GM21576 (cell line): ENCODE measurements around the gene NOTCH3.

Experiments
- ATAC-seq: cut with Tn5 transposase; IDR thresholded peaks from one replicate; pipeline ENCODE4 v1.9.1; 2021; ENCODE audit warnings: mild to moderate bottlenecking, moderate library complexity; ENCODE audit not compliant: unreplicated experiment

NOTCH3 gene

DNA sequence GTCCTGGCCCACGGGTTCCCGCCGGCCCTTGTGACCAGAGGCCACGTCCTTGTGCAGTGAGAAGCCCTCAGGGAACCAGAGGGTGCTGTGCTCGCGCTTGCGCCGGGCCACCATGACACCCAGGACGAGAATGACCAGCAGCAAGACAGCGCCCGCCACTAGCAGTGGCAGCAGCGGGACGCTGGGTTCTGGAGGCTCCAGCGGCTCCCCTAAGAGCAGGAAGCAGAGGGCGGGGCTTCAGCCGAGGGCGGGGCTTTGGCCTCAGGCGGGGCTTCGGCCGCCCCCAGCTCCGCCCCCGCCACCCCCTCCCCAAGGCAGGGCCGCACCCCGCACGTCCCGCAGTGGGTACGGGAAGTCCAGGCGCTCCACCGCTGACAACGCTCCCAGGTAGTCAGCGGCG is 30.4 kb downstream of the NOTCH3 start:
- ATAC-seq = no peak

DNA sequence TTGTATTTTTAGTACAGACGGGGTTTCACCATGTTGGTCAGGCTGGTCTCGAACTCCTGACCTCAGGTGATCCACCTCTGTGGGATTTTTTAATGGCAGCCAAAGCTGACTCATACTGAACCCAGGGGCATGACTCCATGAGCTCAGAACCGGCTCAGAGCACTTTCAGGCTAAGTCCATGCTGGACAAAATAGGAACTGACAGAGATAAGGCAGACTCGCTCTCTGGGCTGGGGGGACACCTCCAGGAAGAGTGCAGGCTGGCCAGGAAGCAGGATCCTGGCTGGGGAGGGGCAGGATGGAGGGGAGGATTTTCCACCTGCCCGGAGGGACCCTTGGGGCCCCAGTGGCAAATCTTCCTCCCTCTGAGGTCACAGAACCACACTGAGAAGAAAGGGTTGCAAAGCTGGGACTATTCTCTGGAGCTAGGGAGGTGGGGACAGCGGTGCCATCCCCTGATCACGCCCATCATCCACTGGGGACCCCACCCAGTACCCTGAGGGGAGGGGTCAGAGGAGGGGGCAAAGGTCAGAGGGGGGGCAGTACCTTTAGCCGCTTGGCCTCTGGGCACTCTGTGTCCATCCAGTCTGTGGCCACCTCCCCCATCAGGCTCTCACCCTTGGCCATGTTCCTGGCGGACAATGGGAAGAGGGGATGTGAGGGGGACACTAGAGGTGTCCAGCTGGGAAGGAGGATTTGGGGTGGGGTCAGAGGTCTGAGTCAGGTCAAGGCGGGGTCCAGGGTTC is 31.1 kb downstream of the NOTCH3 start:
- ATAC-seq = no peak

DNA sequence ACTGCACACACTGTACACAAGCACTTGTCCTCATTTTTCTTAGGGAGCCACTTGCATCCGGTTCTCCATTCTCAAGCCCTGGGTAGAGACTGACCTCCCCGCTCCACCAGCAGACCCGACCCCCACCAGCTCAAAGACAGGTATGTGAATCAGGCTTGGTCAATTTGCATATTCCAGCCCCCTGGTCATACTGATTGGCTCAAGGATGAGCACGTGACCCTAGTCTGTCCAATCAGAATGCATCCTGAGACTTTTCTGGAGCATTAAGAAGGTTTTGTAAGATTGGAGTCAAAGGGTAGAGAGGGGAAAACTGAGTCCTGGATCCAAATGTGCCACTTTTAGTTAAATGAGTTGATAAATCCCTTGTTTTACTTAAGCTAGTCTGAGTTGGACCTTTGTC is 34.1 kb downstream of the NOTCH3 start:
- no peak for ATAC-seq

DNA sequence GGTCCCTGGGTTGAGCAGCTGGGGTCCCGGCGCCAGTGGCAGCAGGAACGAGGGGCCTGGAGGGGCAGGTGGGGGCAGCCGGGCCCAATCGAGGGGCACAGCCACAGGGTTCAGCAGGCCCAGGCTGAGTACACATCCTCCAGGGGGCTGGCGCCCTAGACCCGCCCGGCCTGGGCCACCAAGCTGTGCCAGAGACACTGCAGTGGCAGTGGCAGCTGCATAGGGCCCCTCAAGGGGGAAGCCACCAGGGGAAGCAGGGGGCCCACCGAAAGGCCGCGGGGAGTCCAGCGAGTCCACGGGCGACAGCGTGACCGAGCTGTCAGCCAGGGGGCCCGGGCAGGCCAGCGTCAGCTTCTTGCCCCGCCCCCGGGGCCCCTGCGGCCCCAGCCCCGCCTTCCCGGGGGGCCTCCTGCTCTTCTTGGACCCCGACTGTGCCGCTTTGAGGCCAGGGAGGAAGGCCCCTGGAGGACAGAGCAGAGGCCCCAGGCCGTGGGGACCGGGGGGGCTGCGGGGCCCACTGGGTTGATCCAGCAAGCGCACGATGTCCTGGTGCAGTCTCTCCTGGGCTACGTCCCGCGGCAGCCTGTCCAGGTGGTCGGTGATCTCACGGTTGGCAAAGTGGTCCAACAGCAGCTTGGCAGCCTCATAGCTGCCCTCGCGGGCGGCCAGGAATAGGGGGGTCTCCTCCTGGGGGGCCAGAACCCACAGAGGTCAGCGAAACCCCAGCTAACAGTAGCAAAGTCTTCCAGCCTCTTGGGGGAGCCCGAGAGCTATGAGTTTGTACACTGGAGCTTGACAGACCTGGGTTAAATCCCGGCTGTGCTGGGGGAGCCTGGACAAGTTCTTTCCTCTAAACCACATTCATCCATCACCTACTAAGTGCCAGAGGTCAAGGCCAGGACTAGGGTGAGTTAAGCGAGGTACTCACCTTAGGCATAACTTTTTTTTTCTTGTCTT is 39.5 kb downstream of the NOTCH3 start:
- ATAC-seq = no peak

DNA sequence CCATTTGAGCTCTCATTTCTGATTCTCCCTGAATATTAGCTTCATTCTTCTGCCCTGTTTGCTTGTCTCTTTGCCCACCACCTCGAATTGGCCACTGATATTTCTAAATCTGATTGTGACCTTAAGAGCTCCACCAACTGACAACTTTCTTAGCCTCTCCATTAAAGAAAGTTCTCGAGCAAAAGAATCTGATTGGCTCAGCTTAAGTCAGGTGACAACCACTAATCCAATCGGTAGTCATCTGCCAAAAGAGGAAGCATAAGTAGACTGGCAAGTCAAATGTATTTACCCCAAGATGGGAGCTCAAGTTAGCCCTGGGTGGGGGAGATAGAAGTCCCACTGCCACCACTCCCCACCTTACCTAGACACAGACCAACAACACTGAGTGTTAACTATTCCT is 41.5 kb downstream of the NOTCH3 start:
- ATAC-seq = no peak

DNA sequence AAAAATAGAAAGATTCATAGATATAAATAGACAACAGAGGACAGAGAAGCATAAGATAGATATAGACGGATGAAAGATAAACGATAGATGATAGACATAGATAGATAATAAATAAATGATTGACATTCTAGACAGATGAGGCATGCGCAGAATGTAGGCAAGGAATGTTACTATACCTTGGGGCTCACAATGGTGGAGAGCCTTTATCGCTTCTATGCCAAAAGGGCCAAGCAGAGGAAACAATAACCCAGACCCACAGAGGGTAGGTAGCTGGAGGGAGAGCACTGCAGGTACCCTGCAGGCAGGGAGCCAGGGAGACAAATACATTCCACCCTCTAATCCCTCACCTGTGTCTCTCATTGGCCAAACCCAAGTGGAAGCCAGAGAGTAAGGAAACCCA is 44.4 kb downstream of the NOTCH3 start:
- ATAC-seq = no peak

DNA sequence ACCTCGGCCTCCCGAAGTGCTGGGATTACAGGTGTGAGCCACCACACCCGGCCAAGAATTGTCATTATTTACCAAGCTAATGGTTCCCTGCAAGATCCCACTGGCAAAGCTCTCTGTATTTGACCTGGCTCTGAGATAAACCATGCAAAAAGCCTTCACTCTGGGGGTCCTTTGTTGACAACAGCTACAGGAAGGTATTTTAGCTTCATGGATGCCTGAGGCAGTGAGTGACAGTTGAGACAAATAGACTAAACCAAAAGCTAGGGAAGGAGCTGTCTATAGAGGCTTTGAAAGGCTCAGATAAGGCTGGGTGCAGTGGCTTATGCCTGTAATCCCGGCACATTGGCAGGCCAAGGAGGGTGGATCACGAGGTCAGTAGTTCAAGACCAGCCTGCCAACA is 45.5 kb downstream of the NOTCH3 start:
- no peak for ATAC-seq

DNA sequence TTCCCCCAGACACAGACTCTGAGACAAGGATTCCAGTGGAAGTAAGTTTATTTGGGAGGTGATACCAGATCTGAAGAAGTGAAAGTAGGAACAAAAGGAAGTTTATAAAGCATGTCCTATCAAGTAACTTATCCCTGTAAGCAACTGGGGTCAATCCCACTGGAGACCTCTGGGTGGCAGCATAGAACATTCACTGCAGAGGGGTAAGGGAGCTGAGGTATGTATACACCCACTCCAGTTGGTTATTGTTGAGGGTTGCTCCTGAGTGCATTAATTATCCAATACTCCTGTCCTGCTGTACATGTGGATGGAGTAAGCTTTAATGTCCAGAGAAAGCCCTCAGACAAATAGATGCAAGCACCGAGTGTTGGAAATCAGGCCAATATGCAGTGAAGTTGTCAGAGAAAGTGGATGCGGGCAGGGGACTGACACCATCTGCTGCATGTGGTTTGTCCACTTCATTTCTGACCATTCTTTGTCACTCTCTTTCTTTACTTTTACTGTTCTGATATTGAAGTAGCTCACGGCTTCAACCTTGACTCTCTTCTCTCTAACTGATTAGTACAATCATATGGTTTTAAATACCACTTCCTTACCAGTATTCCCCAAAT is 46.7 kb downstream of the NOTCH3 start:
- ATAC-seq = no peak

DNA sequence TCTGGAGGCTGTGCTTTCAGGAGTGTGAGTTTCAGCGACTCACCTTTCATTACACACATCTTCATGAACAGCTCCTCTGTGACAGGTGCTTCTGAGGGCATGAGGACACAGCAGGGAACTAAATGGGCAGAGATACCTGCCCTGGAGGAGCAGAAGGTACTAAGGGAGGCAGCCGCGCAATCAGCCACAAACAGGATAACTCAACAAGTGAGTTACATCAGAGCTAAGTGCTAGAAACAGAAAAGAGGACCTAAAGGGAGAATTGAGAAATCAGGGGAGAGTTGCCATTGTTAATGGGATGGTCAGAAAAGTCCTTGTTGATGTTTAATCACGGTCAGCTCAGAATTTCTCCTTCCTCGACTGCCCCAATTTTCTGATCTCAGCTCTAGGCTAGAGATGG is 51.1 kb downstream of the NOTCH3 start:
- no peak for ATAC-seq

DNA sequence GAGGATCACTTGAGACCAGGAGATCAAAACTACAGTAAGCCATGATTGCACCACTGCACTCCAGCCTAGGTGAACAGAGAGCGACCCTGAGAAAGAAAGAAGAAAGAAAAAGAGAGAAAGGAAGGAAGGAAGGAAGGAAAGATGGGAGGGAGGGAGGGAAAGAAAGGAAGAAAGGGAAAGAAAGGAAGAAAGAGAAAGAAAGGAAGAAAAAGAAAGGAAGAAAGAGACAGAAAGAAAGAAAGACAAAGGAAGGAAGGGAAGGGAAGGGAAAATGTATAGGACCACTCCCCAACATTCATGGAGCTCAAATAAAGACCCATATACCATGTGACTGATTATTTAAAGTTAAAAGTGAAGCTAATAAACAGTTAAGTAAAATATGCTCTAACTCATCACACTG is 53.7 kb downstream of the NOTCH3 start:
- no peak for ATAC-seq

DNA sequence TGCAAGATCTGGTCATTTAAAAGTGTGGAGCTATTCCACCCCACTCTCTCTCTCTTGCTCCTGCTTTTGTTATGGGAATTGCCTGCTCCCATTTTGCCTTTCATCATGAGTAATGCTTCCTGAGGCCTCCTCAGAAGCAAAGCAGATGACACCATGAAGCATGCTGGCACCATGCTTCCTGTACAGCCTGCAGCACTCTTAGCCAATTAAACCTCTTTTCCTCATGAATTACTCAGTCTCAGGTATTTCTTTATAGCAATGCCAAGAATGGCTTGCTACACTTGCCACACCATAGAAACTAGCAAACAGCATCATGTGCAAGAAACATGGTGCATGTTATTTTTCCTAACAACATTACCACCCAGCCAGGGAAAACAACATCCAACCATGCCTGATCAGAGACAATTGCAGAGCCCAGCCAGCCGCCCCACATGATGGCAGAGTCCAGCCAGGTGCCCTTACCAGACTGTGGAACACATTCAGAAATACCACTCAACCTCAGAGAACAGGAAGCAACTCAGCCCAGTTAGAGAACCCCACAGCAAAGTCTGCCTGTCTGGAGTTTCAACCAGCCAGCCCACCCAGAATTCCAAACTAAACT is 56.6 kb downstream of the NOTCH3 start:
- no peak for ATAC-seq

DNA sequence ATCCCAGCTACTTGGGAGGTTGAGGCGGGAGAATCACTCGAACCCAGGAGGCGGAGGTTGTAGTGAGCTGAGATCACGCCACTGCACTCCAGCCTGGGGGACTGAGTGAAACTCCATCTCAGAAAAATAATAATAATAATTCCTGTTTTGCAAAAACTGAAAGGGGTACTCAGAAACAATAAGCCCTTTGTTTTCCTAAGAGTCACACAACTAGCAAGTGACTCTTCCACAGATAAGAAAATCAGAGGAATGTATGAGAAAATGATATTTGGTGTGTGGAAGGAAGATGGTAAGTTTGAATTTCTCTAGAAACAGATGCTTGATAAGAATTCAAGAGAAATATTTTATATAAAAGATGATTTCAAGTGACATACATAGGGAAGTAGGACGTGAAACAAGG is 58.5 kb downstream of the NOTCH3 start:
- ATAC-seq = no peak

DNA sequence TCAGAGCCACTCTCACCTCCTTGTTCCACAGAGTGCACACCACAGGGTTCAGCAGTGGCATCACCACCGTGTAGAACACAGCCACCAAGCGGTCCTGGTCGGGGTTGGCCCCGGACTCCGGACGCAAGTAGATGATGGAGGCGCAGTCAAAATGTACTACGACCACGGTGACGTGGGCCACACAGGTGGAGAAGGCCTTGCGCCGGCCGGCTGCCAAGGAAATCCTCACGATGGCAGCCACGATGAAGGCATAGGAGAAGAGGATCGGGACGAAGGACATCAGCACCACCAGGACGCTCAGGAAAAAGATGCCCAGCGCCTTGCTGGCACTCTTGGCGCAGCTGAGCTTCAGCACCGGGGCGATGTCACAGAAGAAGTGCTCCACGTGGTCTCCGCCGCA is 59.7 kb downstream of the NOTCH3 start:
- no peak for ATAC-seq

DNA sequence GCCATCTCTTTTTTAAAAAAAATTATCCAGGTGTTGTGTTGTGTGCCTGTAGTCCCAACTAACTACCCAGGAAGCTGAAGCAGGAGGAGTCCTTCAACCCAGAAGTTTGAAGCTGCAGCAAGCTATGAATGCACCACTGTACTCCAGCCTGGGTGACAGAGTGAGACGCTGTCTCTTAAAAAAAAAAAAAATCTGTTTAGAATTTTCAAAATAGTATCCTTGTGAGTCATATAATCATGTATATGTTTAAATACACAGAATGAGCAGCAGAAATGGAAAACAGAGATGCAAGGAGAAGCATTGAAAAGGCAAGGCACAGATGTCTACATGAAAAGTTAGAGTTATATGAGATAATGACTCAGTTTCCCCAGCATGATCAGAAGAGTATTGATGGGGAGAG is 62.4 kb downstream of the NOTCH3 start:
- no peak for ATAC-seq

DNA sequence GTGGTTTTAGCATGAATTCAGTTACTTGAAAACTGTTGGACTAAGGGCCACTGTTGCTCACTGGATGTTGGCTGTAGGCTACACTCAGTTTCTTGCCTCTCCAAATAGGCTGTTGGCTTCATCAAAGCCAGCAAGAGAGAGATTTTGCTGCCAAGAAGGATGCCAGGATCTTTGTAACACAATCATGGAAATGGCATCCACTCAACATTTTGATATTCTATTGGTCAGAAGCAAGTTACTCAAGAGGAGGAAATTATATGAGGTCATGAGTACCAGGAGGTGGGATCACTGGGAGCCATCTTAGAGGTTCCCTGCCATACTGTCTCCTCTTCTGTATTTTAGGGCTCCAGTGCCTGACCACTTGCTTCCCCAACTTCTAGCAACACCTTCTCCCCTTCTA is 63.0 kb downstream of the NOTCH3 start:
- no peak for ATAC-seq

DNA sequence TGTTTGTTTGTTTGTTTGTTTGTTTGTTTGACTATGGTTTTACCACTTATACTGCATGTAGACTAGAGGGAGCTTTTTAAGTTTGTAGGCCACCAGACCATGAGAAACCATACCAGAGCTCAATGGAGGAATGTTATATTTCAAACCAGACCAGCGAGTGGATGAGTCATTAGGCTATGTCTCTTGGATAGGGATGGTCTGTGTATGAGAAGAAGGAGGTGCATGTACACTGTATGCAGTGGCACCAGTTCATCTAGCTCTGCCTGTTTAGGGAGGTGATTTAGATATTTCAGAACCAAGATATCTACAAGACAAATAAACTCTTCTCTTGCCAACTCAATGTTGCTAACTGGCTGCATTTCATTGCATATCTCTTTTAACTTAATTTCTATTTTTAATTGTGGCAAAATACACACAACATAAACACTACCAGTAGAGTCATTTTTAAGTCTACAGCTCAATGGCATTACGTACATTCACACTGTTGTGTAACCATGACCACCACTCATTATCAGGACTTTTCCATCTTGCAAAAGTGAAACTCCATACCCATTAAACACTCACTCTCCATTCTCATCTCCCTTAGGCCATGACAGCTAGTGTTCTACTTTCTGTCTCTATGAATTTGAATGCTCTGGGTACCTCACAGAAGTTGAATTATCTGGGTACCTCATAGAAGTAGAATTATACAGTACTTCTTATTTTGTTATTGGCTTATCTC is 64.4 kb downstream of the NOTCH3 start:
- ATAC-seq = no peak

DNA sequence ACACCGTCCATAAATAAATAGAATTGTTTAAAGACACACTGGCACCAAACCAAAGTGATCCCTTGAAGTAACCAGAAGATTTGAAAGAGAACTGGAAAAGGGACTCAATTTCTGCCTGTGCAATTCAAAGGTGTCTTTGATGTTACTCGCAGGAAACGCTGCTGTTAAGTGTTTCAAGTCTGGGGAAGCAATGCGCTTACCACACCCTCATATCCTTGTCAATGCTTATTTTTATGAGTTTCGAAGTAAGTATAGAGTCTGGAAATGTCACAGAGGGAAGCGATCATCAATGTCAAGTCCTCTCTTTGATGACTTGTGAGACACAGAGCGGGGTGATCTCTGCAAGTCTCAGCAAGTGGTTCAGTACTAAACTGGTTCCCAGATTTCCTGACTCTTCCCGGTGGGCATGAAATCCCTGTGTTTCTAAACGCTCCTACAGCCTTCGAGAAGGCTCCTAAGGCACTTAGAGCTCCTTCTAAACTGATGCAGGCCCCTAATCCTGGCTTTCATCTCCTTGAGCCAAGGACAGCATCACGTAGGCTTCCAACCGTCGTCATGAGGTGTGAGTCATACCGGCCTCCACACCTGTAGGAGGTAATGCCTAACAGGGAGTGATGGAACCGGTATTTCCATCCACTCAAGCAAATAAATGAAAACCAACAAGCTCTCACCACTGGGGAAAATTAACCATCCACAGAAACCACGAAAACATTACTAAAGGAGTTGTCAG is 70.8 kb downstream of the NOTCH3 start:
- ATAC-seq = no peak

DNA sequence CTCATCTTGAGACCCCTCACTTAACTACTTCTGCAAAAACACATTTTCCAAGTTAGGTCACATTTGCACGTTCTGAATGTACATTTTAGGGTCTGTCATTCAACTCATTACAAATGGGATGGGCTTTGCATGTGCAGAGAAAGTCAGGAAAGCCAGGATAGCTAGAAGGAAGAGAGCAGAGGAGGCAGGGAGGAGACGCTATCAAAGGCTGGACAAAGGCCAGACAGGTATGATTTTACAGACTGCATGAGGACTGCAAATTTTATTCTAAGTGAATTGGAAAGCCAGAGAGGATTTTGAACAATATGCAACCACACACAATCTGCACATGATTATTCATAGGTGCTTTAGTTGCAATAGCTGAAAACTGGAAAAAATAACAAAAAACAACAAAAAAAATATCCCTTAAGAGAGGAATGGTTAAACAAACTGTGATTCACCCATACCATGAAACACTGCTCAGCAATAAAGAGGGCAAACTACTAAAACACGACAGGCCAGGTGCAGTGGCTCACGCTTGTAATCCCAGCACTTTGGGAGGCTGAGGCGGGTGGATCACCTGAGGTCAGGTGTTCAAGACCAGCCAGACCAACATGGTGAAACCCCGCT is 72.5 kb downstream of the NOTCH3 start:
- ATAC-seq = no peak

DNA sequence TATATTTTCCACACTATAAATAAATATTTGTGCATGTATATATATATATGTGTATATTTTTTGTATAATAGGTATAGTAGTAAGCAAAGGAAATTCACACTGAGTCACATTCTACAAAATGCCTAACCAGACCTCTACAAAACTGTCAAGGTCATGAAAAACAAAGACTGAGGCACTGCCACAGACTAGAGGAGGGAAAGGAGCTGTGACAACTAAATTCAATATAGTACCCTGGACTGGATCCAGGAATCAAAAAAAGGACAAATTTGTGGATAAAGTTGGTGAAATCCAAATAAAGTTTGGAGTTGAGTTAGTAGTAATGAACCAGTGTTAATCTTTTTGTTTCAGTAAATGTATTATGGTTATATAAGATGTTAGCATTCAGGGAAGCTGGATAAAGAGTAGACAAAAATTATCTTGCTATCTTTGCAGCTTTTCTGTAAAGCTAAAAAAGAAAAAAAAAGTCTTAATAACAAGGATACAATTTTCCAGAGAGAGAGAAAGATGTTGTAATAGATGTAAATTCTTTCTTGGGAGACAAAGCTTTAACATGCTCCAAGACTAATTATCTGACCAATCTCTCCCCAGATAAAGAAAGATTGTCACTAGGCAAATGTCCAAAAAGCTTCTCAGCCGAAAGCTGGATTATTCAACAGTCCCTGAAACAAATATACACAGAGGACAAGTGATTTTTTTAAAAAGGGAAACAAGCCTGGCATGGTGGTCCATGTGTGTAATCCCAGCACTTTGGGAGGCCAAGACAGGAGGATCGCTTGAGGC is 74.5 kb downstream of the NOTCH3 start:
- ATAC-seq = no peak
